ENCODE measurements around the gene SNX30.

Gene SNX30

GRCh38 chr9:112785986-112786385, 35.4 kb downstream of the SNX30 start:
- DNase-seq, result no peak

GRCh38 chr9:112786829-112787520, 36.4 kb downstream of the SNX30 start:
- no peak for DNase-seq

GRCh38 chr9:112787978-112788377, 37.4 kb downstream of the SNX30 start:
- no peak for DNase-seq

DNA sequence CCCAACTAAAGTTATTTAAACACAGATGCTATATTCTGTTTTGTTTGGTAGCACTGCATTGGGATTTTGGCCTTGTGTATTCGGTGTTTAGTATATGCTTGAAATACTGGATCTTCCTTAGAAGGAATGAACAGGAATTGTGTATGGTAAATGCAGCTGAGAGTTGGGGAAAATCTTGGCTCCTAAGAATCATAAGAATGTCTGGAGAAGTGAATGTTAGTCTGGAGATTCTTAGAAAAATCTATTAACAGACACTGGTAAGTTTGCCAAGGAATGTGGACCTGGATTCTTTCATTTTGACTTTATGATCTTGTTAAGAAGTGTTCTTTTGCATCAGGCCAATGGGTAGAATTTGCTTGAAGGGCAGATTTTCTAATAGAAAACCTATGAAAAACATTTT, 38.9 kb downstream of the SNX30 start:
- no peak for DNase-seq

DNA sequence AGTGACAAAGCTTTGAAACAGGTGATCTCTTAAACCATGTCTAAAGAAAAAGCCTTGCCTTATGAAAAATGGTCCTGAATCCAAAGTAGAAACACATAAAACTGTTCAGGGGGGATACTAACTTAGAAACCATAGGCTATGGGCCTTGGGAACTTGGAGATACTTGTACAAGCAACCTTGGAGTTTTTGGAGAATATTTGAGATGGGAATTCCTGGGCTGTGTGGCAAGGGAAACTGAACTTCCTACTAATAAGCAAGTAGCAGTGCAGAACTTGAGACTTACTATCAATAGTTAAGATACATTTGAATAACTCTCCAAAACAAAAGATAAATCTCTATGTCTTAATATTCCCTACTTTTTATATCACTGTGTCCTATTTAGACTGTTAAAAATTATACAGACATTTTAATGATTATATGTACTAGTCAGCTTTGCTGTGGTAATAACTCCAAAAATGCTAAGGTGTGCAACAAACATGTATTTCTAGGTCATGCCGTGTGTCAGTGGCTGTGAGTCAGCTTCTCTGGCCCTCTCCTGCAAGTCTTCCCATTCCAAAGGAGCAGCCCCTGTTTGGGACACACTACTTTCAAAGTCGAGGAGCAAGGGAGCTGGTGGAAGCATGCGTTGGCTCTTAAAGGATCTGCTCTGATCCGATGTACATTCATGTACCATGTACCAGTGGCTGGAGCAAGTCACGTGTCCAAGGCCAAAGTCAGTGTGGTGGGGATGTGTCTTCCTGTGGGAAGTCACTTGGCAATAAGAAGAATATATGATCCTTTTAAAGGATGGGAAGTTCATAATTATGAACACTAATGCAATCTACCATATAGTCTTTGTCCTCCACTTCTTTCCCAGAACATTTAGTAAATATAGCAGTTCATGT, 39.6 kb downstream of the SNX30 start:
- no peak for DNase-seq

GRCh38 chr9:112792670-112793069, 42.1 kb downstream of the SNX30 start:
- DNase-seq, result no peak

DNA sequence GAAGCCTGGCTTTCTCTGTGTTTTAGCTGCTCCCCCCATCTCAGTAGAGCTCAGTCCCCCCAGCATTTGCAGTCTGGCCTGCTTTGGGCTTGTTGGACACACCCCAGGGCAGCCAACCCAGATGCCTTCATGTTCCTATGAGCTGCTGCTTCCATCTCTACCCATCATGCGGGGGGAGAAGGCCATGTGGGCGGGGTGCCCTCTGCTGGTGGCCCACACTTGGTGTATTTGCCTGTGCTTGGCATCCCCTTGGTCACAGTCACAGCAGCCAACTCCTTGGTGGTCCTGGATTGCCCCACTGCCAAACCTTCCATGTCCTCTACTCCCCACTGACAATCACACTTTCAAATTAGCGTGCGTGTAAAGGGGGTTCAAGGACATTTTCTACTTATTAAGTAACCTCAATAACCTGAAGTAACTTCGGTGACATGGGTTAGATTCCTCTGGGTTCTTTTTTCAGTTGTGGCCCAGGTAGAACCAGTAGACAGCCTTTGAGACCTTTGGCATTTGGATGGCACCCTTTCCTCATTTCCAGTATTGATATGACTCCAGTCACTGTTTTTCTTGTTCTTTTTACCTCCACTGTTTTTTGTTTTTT, 42.8 kb downstream of the SNX30 start:
- no peak for DNase-seq

DNA sequence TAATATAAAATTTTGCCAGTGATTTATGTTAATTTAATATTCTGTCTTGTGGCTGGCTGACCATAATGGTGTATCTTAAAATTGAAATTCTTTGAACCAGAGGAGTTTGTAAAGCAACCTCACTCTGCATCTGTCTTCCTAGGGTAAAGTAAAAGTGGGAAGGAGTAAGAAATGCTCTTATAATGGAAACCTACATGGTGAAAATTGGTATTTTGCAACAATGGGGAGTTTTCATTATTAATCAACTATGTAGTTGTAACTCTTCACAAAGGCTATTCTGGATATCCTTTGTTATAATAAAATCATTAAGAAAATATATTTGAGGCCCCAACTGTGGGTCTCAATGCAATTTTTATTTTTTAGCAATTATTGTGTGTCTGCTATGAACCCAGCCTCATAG, 44.2 kb downstream of the SNX30 start:
- DNase-seq, result no peak

GRCh38 chr9:112795921-112796320, 45.4 kb downstream of the SNX30 start:
- DNase-seq, result no peak

- no peak for DNase-seq
These were observed 45.9 kb downstream of the SNX30 start for GRCh38 chr9:112796485-112796884.

- DNase-seq, result no peak
These were observed 58.8 kb downstream of the SNX30 start for GRCh38 chr9:112809351-112809848.

DNA sequence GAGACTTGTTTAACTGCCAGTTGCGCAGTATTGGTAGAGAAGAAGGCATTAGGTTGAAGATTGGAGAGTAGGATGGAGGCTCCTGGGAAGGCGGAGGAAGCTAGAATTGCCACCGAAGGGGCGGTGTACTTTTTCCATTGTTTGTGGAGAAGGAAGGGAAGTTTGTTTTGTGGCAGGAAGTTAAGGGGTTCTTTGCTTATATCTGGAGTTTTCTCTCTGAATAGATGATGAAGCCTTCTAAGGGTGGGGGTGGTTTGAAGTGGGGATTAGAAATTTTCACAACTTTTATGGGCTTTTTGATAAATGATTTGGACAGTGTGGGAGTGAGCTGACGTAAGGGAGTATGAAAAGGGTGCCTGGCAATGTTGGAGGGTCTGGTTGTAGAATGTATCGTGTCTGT, 59.3 kb downstream of the SNX30 start:
- no peak for DNase-seq

DNA sequence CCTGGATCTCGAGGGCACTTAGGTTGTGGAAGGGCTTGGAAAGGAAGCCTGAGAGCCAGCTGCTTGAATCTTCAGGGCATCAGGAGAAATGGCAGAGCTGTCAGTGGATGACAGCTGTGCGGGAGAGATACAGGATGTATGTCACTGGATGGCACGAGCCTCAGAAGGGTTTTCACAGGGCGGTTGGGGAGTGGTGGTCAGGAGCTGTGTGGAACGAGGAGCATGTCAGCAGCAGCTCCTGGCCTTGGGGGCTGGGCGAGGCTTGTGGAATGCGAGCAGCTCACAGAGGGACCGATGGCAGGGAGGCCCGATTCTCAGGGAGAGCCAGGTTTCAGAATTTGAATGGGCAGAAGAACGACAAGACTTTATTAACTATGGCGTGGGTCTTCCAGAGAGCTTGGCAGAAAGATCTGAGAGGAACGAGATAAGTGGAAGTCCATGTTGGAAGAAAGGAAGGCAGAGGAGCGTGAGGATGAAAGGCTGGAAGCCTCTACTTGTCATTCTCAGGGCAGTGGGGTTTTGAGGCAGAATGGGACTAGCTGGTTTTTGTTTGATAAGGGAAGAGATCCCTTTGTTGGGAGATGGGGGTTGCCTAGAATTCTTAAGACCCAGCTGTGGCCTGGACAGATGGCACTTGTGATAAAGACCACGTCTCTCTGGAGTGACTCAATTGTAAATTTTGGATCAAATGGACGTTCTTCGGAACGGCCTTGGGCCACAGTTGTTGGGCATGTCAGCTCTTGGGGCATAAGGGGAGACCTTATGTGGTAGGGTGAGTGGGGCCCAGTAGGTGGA, 60.3 kb downstream of the SNX30 start:
- no peak for DNase-seq

- no peak for DNase-seq
These were observed 61.0 kb downstream of the SNX30 start for GRCh38 chr9:112811518-112811917.

DNA sequence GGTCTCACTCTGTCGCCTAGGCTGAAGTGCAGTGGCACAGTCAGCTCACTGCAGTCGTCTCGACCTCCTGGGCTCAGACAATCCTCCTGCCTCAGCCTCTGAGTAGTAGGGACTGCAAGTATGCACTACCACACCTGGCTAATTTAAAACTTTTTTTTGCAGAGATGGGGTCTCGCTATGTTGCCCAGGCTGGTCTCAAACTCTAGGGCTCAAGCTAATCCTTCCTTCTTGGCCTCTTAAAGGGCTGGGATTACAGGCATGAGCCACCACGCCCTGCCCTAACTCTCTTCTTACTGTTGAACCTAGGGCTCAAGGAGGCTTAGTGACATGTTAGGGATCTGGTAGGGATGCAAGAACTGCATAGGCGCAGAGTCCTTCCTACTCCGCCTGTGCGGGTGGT, 65.3 kb downstream of the SNX30 start:
- DNase-seq, result no peak

- no peak for DNase-seq
These were observed 67.3 kb downstream of the SNX30 start for GRCh38 chr9:112817860-112818203.

DNA sequence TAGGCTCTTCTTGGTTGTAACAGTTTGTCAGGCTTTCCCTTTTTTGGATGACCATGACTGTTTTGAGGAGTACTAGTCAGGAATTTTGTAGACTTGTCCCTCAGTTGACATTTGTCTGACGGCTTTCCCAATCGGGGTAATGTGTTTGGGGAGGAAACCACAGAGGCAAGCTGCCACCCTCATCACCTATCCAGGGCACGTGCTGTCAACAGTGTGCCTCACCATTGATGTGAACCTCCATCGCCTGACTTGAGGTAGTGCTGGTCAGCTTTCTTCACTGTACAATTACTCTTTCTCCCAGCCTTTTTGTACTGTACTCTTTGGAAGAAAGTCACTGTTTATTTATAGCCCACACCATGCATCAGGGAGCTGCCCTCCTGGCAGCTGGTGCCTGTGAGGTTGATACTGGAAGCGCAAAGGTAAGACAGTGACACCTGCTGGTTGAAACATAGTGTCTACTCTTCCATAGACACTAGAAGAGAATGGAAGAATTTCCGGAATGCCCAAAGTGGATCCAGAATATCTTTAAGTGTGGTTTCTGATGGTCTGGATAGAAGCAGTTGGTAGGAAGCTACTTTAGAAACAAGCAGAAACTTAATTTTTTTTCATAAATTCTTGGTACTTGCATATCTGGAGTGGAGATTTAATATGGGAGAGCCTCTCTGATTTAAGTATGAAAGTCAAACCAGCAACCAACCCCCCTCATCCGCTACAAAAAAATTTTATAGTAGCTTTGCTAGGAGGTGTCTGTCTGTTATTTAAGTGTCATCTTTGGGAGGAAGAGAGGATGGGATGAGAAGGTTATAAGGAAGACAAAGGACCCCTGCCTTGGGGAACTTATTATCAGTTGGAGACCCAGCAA, 69.3 kb downstream of the SNX30 start:
- no peak for DNase-seq

GRCh38 chr9:112820881-112821280, 70.3 kb downstream of the SNX30 start:
- DNase-seq, result no peak

DNA sequence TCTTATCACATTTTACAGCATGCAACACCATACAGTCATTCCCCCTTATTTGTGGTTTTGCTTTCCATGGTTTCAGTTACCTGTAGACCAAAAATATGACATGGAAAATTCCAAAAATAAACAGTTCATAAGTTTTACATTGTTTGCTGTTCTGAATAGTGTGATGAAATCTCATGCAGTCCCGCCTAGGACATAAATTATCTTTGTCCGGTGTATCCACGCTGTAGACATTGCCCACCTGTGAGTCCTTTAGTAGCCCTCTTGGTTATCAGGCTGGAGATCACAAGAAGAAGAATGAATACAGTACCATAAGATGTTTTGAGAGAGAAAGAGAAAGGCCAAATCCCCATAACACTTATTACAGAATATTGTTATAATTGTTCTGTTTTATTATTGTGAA, 72.1 kb downstream of the SNX30 start:
- DNase-seq, result no peak

DNA sequence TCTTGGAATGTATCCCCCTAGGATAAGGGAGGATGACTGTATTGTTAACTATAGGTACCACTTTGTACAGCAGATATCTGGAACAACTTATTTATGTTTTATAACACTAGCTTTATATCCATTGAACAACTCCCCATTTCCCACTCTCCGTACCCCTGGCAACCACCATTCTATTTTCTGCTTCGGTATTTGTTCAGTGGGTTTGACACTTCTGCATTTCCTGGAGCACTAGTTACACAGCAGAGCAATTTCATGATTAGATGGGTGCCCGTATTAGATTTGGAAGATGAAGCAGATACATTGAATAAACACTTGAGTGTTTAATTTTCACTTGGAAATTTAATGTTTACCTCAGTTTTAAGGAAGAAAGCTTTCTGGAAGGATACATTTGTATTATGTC, 72.7 kb downstream of the SNX30 start:
- no peak for DNase-seq

DNA sequence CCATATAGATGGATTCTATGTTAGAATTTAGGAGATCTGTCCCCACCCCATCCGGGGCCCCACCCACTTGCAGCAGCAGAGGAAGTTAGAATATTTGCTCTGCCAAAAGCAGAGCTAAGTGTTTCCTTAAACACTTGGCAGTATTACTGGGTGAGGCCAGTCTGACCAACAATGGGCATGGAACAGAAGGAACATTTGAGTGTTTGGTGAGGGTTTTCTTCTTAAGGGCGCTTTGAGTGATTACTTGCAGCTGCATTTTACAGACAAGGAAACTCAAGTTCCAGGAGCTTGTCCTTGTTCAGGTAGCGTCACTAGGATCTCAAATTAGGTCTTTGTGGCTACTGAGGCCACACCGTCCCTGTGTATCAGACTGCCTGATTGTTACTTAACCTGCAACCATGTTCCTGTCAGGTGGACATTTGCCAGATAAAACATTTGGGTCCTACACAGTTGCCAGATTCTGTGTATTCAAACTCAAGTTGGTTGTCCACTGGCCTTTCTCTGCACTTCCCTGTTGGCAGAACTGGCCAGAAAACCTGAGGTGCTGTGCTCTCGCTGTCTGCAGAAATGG, 80.8 kb downstream of the SNX30 start:
- no peak for DNase-seq

DNA sequence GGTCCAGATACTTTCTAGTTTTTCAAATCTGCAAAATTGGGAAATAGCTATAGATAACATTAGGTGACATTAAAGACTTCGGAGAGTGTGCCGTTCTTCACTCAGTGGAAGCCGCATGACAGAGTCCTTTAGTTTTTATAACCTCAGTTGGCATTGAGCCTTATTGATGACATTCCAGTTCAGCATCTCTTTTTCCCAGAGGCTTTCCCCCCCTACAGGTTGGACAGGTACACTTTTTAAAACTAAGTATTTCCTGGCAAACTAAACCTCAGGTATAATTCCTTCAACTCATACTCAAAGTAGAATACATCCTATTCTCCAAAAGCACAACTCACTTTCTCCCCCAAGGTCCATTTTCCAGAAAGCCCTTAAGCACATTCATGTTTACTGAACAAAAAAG, 81.4 kb downstream of the SNX30 start:
- DNase-seq, result no peak
